Body of pancreas (tissue), 4 donors: ENCODE data around the gene SCUBE1.

Experiments
- POLR2A ChIP-seq, 3 donors: fragments of 450-650 bp; IDR thresholded peaks; one replicate each; pipeline ENCODE4 v1.6.1; 2016; ENCODE audit warnings: antibody characterized with exemption in 3 of 3, mild to moderate bottlenecking in 2 of 3
- TF ChIP-seq, protein P1 (sequence below), 7 experiments: fragments of 450-650 bp in 4 of 7; fragments of 200-600 bp in 3 of 7; sonication (generic) in 3 of 7; IDR thresholded peaks; one replicate each; pipeline ENCODE4 v1.5.1; 2016 to 2019; ENCODE audit warnings: antibody characterized with exemption in 7 of 7

GRCh38 chr22:43174941-43175531 is 168.1 kb downstream of the SCUBE1 start:
- TF ChIP-seq, protein P1, sequence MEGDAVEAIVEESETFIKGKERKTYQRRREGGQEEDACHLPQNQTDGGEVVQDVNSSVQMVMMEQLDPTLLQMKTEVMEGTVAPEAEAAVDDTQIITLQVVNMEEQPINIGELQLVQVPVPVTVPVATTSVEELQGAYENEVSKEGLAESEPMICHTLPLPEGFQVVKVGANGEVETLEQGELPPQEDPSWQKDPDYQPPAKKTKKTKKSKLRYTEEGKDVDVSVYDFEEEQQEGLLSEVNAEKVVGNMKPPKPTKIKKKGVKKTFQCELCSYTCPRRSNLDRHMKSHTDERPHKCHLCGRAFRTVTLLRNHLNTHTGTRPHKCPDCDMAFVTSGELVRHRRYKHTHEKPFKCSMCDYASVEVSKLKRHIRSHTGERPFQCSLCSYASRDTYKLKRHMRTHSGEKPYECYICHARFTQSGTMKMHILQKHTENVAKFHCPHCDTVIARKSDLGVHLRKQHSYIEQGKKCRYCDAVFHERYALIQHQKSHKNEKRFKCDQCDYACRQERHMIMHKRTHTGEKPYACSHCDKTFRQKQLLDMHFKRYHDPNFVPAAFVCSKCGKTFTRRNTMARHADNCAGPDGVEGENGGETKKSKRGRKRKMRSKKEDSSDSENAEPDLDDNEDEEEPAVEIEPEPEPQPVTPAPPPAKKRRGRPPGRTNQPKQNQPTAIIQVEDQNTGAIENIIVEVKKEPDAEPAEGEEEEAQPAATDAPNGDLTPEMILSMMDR (IDR thresholded peaks at IDR 0.05), result no peak
- TF ChIP-seq POLR2A (IDR thresholded peaks at IDR 0.05), result no peak
